GM12878 (cell line): ENCODE results near the gene IGF1R. TPM values are rescaled to one million over a fixed set of nuclear protein-coding genes. Genes with fewer than 3 reads are reported as not detected.

Experiments
- ATAC-seq: fragments of 200-7000 bp; cut with Tn5 transposase; 3 replicates; pipeline ENCODE4 v1.9.1; 2020; ENCODE audit warnings: mild to moderate bottlenecking, moderate library complexity
- BruUV-seq: library from RNA; stranded (reverse); fragments of 400-500 nt; replicated peaks from 2 replicates; lab custom pipeline; 2021; lab: Mats Ljungman, UMichigan
- CTCF ChIA-PET: fragments of 300-600 bp; sonication (Branson Sonifier 250); formaldehyde crosslinking; extraction: SDS; loops from one replicate; lab custom pipeline; 2021; ENCODE audit warnings: inconsistent platforms; lab: Yijun Ruan, JAX
- POLR2A ChIA-PET: fragments of 350-600 bp; formaldehyde crosslinking; extraction: SDS; loops from one replicate; lab custom pipeline; 2021; ENCODE audit warnings: inconsistent platforms; lab: Charles Lee
- RAD21 ChIA-PET: fragments of 300-600 bp; sonication (Branson Sonifier 250); formaldehyde crosslinking; loops from one replicate; lab custom pipeline; 2023; ENCODE audit warnings: antibody characterized with exemption; ENCODE audit not compliant: unreplicated experiment; lab: Charles Lee
- SMC1A ChIA-PET: fragments of 300-600 bp; sonication (Branson Sonifier 250); formaldehyde crosslinking; loops from one replicate; lab custom pipeline; 2023; ENCODE audit not compliant: unreplicated experiment, uncharacterized antibody; lab: Charles Lee
- DNase-seq: peaks from one replicate; pipeline ENCODE4 v3.0.0-alpha.2; 2011; ENCODE audit warnings: low read depth, low spot score
- FAIRE-seq: peaks from 3 replicates; lab custom pipeline; 2011; peaks lifted over from hg19 to GRCh38; lab: Jason Lieb, UNC
- H2AFZ ChIP-seq: 2 replicates; pipeline ENCODE4 v1.6.0; 2011; ENCODE audit warnings: low read depth, low read length, control low read depth; ENCODE audit not compliant: control insufficient read depth
- H3K27ac ChIP-seq: 2 replicates; pipeline ENCODE4 v1.5.1; 2011; ENCODE audit warnings: control low read depth; ENCODE audit not compliant: control insufficient read depth, insufficient read depth
- H3K27me3 ChIP-seq, 2 experiments: replicated peaks in 1 of 2; 2 replicates each; pipeline versions ENCODE4 v1.6.0 to v1.6.1; 2011; ENCODE audit warnings: low read length in 1 of 2; ENCODE audit not compliant: control insufficient read depth in 2 of 2, insufficient read depth in 2 of 2
- H3K36me3 ChIP-seq, 2 experiments: 2 replicates each; pipeline ENCODE4 v1.5.1; 2011; ENCODE audit warnings: low read length in 1 of 2; ENCODE audit not compliant: control insufficient read depth in 2 of 2, insufficient read depth in 2 of 2
- H3K4me1 ChIP-seq: 2 replicates; pipeline ENCODE4 v1.6.1; 2011; ENCODE audit warnings: mild to moderate bottlenecking, low read length, moderate library complexity, mixed read lengths; ENCODE audit not compliant: control insufficient read depth, insufficient read depth
- H3K4me2 ChIP-seq: 2 replicates; pipeline ENCODE4 v1.6.0; 2011; ENCODE audit warnings: control low read depth; ENCODE audit not compliant: control insufficient read depth, insufficient read depth
- H3K4me3 ChIP-seq: fragments of 200-600 bp; sonication (generic); 2 replicates; pipeline ENCODE4 v1.5.1; 2016
- H3K79me2 ChIP-seq: 2 replicates; pipeline ENCODE4 v1.6.0; 2011; ENCODE audit warnings: low read length; ENCODE audit not compliant: control insufficient read depth, insufficient read depth
- H3K9ac ChIP-seq: 2 replicates; pipeline ENCODE4 v1.8.0; 2011; ENCODE audit warnings: low read length, control low read depth, mixed read lengths; ENCODE audit not compliant: control insufficient read depth, insufficient read depth
- H3K9me3 ChIP-seq: replicated peaks from 3 replicates; pipeline ENCODE4 v1.5.1; 2011; ENCODE audit warnings: mild to moderate bottlenecking, low read length; ENCODE audit not compliant: control insufficient read depth, insufficient read depth
- H4K20me1 ChIP-seq: 2 replicates; pipeline ENCODE4 v1.6.0; 2011; ENCODE audit not compliant: control insufficient read depth, insufficient read depth
- CBFB ChIP-seq: IDR thresholded peaks from 2 replicates; pipeline ENCODE4 v1.6.1; 2016; ENCODE audit warnings: antibody characterized with exemption, low read depth
- NR2C2 ChIP-seq: IDR thresholded peaks from 2 replicates; pipeline ENCODE4 v1.6.1; 2011; ENCODE audit warnings: borderline replicate concordance, low read depth; ENCODE audit not compliant: control insufficient read depth, insufficient read length
- RCOR1 ChIP-seq: conservative IDR thresholded peaks from 2 replicates; pipeline ENCODE4 v1.6.1; 2012; ENCODE audit warnings: low read depth, low read length, improper control_type of control experiment
- WGBS: methylation state at CpG from one replicate; pipeline ENCODE4 v1.1.6; 2016; ENCODE audit warnings: low lambda C conversion rate; ENCODE audit not compliant: insufficient replicate concordance, insufficient coverage; ENCODE audit errors: missing lambda C conversion rate; 5-methylcytosine and 5-hydroxymethylcytosine counted together
- in situ Hi-C: fragments of 300-500 bp; cut with MboI; formaldehyde crosslinking; loops from 9 replicates; pipeline ENCODE4 v1.14.3; 2018; ENCODE audit warnings: mixed read lengths
- intact Hi-C: fragments of 100-400 bp; cut with micrococcal nuclease; formaldehyde crosslinking; loops from one replicate; pipeline ENCODE4 v1.14.2; 2022; ENCODE audit not compliant: unreplicated experiment
- polyA plus RNA-seq, 11 experiments: library from polyadenylated mRNA; depleted of rRNA in 4 of 11; unstranded in 6 of 11; stranded (reverse) in 5 of 11; fragments of >200 nt; fragmentation: Nextera tagmentation in 4 of 11; fragmentation: Illumina TruSeq in 1 of 11; extraction: Ambion mirVana in 4 of 11; extraction: Trizol in 1 of 11; gene quantifications; 1 replicate in 1 of 11; 2 replicates in 10 of 11; pipeline versions ENCODE4 v1.2.1 to v1.2.3, GENCODE V29; 2011 to 2016; ENCODE audit warnings: inconsistent platforms in 2 of 11, missing spikeins in 2 of 11, low read depth in 1 of 11
- total RNA-seq, 4 experiments: library from RNA; depleted of rRNA in 3 of 4; stranded (reverse); fragments of >200 nt in 3 of 4; fragmentation: Illumina TruSeq in 1 of 4; extraction: Trizol in 1 of 4; gene quantifications; 2 replicates each; pipeline versions ENCODE4 v1.2.1 to v1.2.3, GENCODE V29; 2013 to 2021
- TF ChIP-seq, protein P1 (sequence below): fragments of 450-650 bp; IDR thresholded peaks from 2 replicates; pipeline ENCODE4 v1.6.1; 2017; ENCODE audit warnings: mild to moderate bottlenecking, low read depth, inconsistent platforms; ENCODE audit not compliant: poor library complexity, severe bottlenecking
- TF ChIP-seq, protein P2 (sequence below): fragments of 150-350 bp; IDR thresholded peaks from 2 replicates; pipeline ENCODE4 v1.6.1; 2016; ENCODE audit warnings: low read depth, low read length

The IGF1R gene
- total and polyA plus RNA-seq, 10 of the 15 experiments (the other 5 are each of a cell fraction or from before 2014, with no cell fraction given), result 0.03 to 2.7 (median 0.66) TPM

GRCh38 chr15:98894312-98894711, 246.0 kb downstream of the IGF1R start:
- intact Hi-C loops, result no loop called here
- ATAC-seq (no peak), DNase-seq (no peak), FAIRE-seq (no peak)
- Histone ChIP-seq H2AFZ (no peak overlapping the region), H3K4me1 (no peaks in the 10 kb centered on the region), H3K36me3 (no peaks in the 10 kb centered on the region), H3K79me2 (no peaks in the 10 kb centered on the region)
- no TSS peak for BruUV-seq
- ChIA-PET CTCF (interaction anchor here (0.7 to 1.5 kb wide), 3 partner anchors 8 to 42 kb away, joined by 3 to 6 read pairs (median 5); no protein-coding TSS in a partner anchor), RAD21 (interaction anchor here (1.0 kb wide), 1 partner anchor 12 kb away, joined by 3 read pairs; no protein-coding TSS in a partner anchor)
- 41% methylated on average over 4 of the region's 4 CpGs for WGBS
- TF ChIP-seq, protein P1, sequence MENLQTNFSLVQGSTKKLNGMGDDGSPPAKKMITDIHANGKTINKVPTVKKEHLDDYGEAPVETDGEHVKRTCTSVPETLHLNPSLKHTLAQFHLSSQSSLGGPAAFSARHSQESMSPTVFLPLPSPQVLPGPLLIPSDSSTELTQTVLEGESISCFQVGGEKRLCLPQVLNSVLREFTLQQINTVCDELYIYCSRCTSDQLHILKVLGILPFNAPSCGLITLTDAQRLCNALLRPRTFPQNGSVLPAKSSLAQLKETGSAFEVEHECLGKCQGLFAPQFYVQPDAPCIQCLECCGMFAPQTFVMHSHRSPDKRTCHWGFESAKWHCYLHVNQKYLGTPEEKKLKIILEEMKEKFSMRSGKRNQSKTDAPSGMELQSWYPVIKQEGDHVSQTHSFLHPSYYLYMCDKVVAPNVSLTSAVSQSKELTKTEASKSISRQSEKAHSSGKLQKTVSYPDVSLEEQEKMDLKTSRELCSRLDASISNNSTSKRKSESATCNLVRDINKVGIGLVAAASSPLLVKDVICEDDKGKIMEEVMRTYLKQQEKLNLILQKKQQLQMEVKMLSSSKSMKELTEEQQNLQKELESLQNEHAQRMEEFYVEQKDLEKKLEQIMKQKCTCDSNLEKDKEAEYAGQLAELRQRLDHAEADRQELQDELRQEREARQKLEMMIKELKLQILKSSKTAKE, result no peak
- TF ChIP-seq RCOR1, result no peak
- TF ChIP-seq, protein P2, sequence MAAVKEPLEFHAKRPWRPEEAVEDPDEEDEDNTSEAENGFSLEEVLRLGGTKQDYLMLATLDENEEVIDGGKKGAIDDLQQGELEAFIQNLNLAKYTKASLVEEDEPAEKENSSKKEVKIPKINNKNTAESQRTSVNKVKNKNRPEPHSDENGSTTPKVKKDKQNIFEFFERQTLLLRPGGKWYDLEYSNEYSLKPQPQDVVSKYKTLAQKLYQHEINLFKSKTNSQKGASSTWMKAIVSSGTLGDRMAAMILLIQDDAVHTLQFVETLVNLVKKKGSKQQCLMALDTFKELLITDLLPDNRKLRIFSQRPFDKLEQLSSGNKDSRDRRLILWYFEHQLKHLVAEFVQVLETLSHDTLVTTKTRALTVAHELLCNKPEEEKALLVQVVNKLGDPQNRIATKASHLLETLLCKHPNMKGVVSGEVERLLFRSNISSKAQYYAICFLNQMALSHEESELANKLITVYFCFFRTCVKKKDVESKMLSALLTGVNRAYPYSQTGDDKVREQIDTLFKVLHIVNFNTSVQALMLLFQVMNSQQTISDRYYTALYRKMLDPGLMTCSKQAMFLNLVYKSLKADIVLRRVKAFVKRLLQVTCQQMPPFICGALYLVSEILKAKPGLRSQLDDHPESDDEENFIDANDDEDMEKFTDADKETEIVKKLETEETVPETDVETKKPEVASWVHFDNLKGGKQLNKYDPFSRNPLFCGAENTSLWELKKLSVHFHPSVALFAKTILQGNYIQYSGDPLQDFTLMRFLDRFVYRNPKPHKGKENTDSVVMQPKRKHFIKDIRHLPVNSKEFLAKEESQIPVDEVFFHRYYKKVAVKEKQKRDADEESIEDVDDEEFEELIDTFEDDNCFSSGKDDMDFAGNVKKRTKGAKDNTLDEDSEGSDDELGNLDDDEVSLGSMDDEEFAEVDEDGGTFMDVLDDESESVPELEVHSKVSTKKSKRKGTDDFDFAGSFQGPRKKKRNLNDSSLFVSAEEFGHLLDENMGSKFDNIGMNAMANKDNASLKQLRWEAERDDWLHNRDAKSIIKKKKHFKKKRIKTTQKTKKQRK, result no peak
- no peak for TF ChIP-seq CBFB
- TF ChIP-seq NR2C2, result no peak
- TF ChIP-seq, all 136 proteins: peak for 0
- Histone ChIP-seq H3K27me3 (no peaks in the 10 kb centered on the region), H3K4me2 (no peak overlapping the region), H3K4me3 (no peak overlapping the region), H3K9ac (no peak overlapping the region), H3K27ac (no peak overlapping the region), H4K20me1 (no peaks in the 10 kb centered on the region), H3K9me3 (no peaks in the 10 kb centered on the region; the same call in 2 of the 3 replicates)
- SMC1A ChIA-PET, result interaction anchor here (0.7 to 1.7 kb wide), 3 partner anchors 9 to 12 kb away, joined by 3 to 6 read pairs (median 3); no protein-coding TSS in a partner anchor
- POLR2A ChIA-PET, result no interaction called here
- in situ Hi-C loops, result no loop called here
